Ovary (tissue), 9 donors: ENCODE results near the gene PTPN1. TPM values are rescaled to one million over a fixed set of nuclear protein-coding genes. Genes with fewer than 3 reads are reported as not detected.

Source experiments
- DNase-seq, 5 donors: peaks; one replicate each; pipeline ENCODE4 v3.0.0-alpha.2; 2019 to 2020
- H3K27ac ChIP-seq, 2 donors: fragments of 200-600 bp; one replicate each; pipeline versions ENCODE4 v1.5.1 to v1.8.0; 2019 to 2022
- H3K27me3 ChIP-seq: fragments of 200-600 bp; one replicate; pipeline ENCODE4 v1.8.0; 2022
- H3K36me3 ChIP-seq: fragments of 200-600 bp; sonication (generic); one replicate; pipeline ENCODE4 v1.5.1; 2019
- H3K4me1 ChIP-seq: one replicate; pipeline ENCODE4 v1.8.1; 2013; ENCODE audit warnings: mild to moderate bottlenecking, moderate library complexity; ENCODE audit not compliant: insufficient read depth
- H3K4me3 ChIP-seq: fragments of 200-600 bp; sonication (generic); one replicate; pipeline ENCODE4 v1.5.1; 2017
- H3K9me3 ChIP-seq, 2 donors: fragments of 200-600 bp in 1 of 2; sonication (generic) in 1 of 2; one replicate each; pipeline versions ENCODE4 v1.5.1 to v1.8.1; 2013 to 2019; ENCODE audit warnings: mild to moderate bottlenecking in 1 of 2, moderate library complexity in 1 of 2
- EP300 ChIP-seq: sonication (generic); formaldehyde crosslinking; IDR thresholded peaks from one replicate; pipeline ENCODE4 v1.6.1; 2017; ENCODE audit warnings: antibody characterized with exemption
- POLR2A ChIP-seq: fragments of 450-650 bp; IDR thresholded peaks from one replicate; pipeline ENCODE4 v1.6.1; 2017; ENCODE audit warnings: antibody characterized with exemption, mild to moderate bottlenecking, moderate library complexity
- WGBS, 3 donors: extraction: QIAGEN DNeasy Blood & Tissue Kit in 1 of 3; methylation state at CpG; one replicate each; pipeline versions ENCODE4 v1.1.5 to v1.1.7; 2013 to 2017; 5-methylcytosine and 5-hydroxymethylcytosine counted together
- intact Hi-C, 4 donors: fragments of 100-400 bp; cut with DNase I; formaldehyde crosslinking; loops; one replicate each; pipeline versions ENCODE4 v1.11.0 to v1.15.1; 2022 to 2023
- polyA plus RNA-seq, 2 donors: library from polyadenylated mRNA; stranded (reverse); fragments of 200-250 nt in 1 of 2; fragments of 350-450 nt in 1 of 2; fragmentation: Illumina TruSeq in 1 of 2; extraction: RNeasy Lipid Tissue Mini Kit (QIAGEN cat#74804) in 1 of 2; gene quantifications; one replicate each; pipeline ENCODE4 v1.2.3, GENCODE V29; 2013 to 2014
- total RNA-seq, 7 donors: library from RNA; depleted of rRNA in 2 of 7; stranded (reverse); fragments of >200 nt in 2 of 7; fragmentation: NEBNext Ultra II Directional in 3 of 7; extraction: Animal tissue kit (Norgen Biotek cat#: 25700) in 3 of 7; gene quantifications; one replicate each; pipeline versions ENCODE4 v1.1.0 to v1.2.4, GENCODE V29; 2016 to 2023
- TF ChIP-seq, protein P1 (sequence below), 3 donors: fragments of 450-650 bp in 2 of 3; fragments of 200-600 bp in 1 of 3; IDR thresholded peaks; one replicate each; pipeline versions ENCODE4 v1.5.1 to v1.8.0; 2016 to 2022; ENCODE audit warnings: antibody characterized with exemption in 3 of 3, mild to moderate bottlenecking in 1 of 3
- donor health status: DM: no; HTN: no; CAD: no; lungs with moderate emphysema.
- donor health status: DM: no; HTN: no; CAD: no.
- donor health status: Bipolar disorder and iron deficiency.
- donor health status: DM: yes; HTN: yes; CAD: no.
- donor health status: DM: no; HTN: no; CAD: no.
- donor health status: DM: yes; HTN: yes; CAD: no.

PTPN1 gene
- total and polyA plus RNA-seq, 9 donors, result 17.6 to 36.7 (median 26.6) TPM

DNA sequence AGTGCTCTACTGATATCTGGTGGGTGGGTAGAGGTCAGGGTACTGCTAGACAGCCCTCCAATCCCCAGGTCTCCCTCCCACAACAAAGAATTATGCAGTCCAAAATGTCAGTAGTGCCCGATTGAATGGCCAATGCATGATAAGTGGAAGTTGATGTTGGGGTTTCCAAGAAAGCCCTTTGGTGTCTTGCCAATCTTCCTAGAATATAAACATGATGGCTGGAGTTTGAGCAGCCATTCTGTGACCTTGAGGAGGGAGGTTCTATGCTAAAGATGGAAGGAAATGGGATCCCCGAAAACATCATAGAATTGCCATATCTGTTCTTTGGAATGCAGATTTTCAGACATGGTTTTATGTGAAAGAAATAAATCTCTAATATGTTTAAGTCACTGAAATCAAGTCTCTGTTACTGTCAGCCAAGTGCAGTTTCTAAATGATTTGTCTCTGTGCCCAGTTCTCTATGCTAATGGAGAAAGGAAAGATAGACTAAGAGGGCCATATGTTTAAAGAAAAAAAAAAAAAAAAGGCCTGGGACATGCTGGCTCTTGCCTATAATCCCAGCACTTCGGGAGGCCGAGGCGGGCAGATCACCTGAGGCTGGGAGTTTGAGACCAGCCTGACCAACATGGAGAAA is 32.8 kb upstream of the PTPN1 start:
- TF ChIP-seq, protein P1, sequence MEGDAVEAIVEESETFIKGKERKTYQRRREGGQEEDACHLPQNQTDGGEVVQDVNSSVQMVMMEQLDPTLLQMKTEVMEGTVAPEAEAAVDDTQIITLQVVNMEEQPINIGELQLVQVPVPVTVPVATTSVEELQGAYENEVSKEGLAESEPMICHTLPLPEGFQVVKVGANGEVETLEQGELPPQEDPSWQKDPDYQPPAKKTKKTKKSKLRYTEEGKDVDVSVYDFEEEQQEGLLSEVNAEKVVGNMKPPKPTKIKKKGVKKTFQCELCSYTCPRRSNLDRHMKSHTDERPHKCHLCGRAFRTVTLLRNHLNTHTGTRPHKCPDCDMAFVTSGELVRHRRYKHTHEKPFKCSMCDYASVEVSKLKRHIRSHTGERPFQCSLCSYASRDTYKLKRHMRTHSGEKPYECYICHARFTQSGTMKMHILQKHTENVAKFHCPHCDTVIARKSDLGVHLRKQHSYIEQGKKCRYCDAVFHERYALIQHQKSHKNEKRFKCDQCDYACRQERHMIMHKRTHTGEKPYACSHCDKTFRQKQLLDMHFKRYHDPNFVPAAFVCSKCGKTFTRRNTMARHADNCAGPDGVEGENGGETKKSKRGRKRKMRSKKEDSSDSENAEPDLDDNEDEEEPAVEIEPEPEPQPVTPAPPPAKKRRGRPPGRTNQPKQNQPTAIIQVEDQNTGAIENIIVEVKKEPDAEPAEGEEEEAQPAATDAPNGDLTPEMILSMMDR (IDR thresholded peaks at IDR 0.05), result no peak
- TF ChIP-seq EP300 (no peak), POLR2A (no peak)
- Histone ChIP-seq H3K4me1 (peaks cover 2% of the 10 kb centered on the region), H3K9me3 (no peaks in the 10 kb centered on the region), H3K36me3 (no peaks in the 10 kb centered on the region), H3K27ac (no peak overlapping the region), H3K27me3 (no peaks in the 10 kb centered on the region), H3K4me3 (no peak overlapping the region)
- intact Hi-C loops, result loop anchor here in 2 of 4 donors (5.0 to 10.0 kb wide), 2 partner anchors 100 to 107 kb away; no protein-coding TSS in a partner anchor
- WGBS, 3 donors, result 85 to 94% (median 91%) methylated on average over 5 of the region's 5 CpGs
- DNase-seq, result no peak

DNA sequence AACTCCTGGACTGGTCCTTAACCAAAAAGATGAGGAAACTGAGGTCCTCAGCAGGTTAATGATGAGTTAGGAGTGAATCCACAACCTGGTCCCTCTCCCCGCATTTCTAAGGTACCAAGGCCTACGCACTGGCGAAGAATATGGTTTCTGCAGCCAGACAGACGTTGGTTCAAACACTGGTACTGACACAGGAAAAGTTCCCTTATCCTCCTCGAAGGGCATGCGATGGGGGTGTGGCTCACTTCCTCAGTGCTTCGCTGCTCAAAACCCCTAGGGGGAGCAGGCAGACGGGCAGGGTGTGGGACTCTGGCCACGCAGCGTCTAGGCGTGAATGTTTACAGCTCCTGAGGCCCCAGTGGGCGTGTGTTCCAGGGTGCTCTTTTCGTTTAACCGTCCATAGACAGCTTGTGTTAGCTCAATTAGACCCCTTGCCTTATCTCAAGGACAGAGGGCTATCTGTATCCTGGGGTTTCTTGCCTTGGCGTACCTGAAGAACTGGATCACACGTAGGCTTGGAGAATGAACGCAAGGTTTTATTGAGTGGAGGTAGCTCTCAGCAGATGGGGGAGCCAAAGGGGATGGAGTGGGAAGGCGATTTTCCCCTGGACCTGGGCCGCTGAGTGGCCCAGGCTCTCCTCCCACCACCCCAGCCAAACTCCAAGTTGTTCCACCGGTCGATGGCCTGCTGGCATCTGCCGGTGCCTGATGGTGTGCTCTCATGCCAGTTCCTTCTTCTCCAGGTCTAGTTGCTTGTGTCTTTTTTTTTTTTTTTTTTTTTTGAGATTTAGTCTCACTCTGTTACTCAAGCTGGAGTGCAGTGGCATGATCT is 31.8 kb upstream of the PTPN1 start:
- no peaks in the 10 kb centered on the region for H3K27me3 ChIP-seq
- TF ChIP-seq, protein P1 (IDR thresholded peaks at IDR 0.05), result peak in 1 of 3 donors; percentile 15
- TF ChIP-seq POLR2A (no peak), EP300 (no peak)
- H3K9me3 ChIP-seq, result no peaks in the 10 kb centered on the region
- no peak overlapping the region for H3K27ac ChIP-seq
- H3K36me3 ChIP-seq, result no peaks in the 10 kb centered on the region
- DNase-seq, result peak in 4 of 5 donors; percentile 27 to 50 (median 39)
- no peak overlapping the region for H3K4me3 ChIP-seq
- 59 to 66% (median 60%) methylated on average over 22 of the region's 22 CpGs for WGBS, 3 donors
- H3K4me1 ChIP-seq, result peaks cover 1% of the 10 kb centered on the region
- intact Hi-C loops, result loop anchor here in 2 of 4 donors (5.0 to 10.0 kb wide), 2 partner anchors 99 to 106 kb away; no protein-coding TSS in a partner anchor

DNA sequence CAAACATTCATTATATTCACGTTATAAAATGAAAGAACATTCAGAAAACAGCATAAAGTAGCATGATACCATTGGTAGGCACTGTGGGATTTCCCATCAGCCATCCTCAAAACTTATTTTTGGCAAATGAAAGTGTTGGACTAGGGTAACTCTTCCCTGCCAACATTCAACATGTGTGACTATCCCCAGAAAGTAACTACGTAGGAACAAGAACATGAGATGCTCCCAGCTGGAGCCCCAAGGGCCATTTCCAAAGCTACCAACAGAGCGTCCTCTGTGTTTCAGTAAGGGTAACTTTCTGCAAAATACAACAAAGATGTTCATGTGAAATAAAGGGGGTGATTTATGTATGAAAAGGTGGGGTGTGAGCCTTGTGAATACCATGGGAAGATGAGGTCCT is 28.4 kb upstream of the PTPN1 start:
- Histone ChIP-seq H3K9me3 (no peaks in the 10 kb centered on the region), H3K4me3 (no peak overlapping the region), H3K27me3 (no peaks in the 10 kb centered on the region), H3K27ac (no peak overlapping the region), H3K4me1 (no peaks in the 10 kb centered on the region), H3K36me3 (no peaks in the 10 kb centered on the region)
- DNase-seq, result no peak
- WGBS, 3 donors, result 61 to 77% (median 75%) methylated on average over 3 of the region's 3 CpGs
- no peak for TF ChIP-seq POLR2A
- no peak for TF ChIP-seq EP300
- TF ChIP-seq, protein P1 (IDR thresholded peaks at IDR 0.05), result no peak
- intact Hi-C loops, result loop anchor here in 1 of 4 donors (10.0 kb wide), 1 partner anchor 93 kb away; no protein-coding TSS in a partner anchor

DNA sequence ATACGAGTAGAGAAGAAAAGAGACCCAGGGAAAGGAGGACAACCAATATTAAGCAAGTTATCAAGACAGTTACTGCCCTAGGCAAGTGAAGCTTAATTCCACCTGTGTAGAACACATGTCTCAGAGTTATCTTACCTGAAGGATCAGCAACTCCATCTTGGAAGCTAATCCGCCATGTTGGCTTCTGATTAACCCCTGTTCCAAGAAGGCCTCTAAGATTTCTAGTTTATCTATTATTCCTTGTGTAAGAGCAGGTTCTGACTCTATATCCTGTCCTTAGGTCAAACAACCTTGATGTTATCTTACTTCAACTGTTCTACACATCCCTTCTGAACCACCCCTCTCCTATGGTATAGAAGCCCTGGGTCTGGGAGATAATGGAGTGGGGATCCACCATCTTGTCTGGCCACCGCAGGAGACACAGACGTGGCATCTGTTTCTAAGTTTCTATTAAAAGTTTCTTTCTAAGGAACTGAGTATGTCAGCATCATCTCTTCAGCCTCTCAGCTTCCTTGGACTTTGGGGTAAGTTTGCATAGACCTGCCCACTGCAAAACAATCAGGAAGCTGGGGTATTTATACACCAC is 27.7 kb upstream of the PTPN1 start:
- WGBS, 3 donors, result 88 to 91% (median 90%) methylated on average over 4 of the region's 4 CpGs
- intact Hi-C loops, result loop anchor here in 1 of 4 donors (10.0 kb wide), 1 partner anchor 92 kb away; no protein-coding TSS in a partner anchor

More for the DNA sequence above, 27.7 kb upstream of the PTPN1 start:
- H3K4me1 ChIP-seq, result no peaks in the 10 kb centered on the region
- no peaks in the 10 kb centered on the region for H3K27me3 ChIP-seq
- peak overlapping the region in 1 of 2 donors; percentile 43 for H3K27ac ChIP-seq
- no peak for DNase-seq
- H3K9me3 ChIP-seq, result no peaks in the 10 kb centered on the region
- TF ChIP-seq POLR2A (no peak), EP300 (no peak)
- TF ChIP-seq, protein P1 (IDR thresholded peaks at IDR 0.05), result no peak
- H3K4me3 ChIP-seq, result no peak overlapping the region
- H3K36me3 ChIP-seq, result no peaks in the 10 kb centered on the region
